Psoas muscle (tissue), 8 donors: Measurements from ENCODE around the gene TPST2. TPM values are rescaled to one million over a fixed set of nuclear protein-coding genes. Genes with fewer than 3 reads are reported as not detected.

ENCODE experiments used
- ATAC-seq, 4 donors: fragments of 200-7000 bp; cut with Tn5 transposase; one replicate each; pipeline ENCODE4 v1.9.1; 2020; ENCODE audit warnings: moderate library complexity in 3 of 4, mild to moderate bottlenecking in 2 of 4
- DNase-seq, 2 donors: peaks; one replicate each; pipeline ENCODE4 v3.0.0-alpha.2; 2020
- H3K27ac ChIP-seq: fragments of 200-600 bp; one replicate; pipeline ENCODE4 v1.8.0; 2022
- H3K27me3 ChIP-seq, 3 donors: fragments of 200-600 bp in 1 of 3; one replicate each; pipeline versions ENCODE4 v1.6.1 to v1.8.0; 2013 to 2022; ENCODE audit warnings: low read length in 2 of 3, mild to moderate bottlenecking in 2 of 3, moderate library complexity in 1 of 3; ENCODE audit not compliant: insufficient read depth in 3 of 3
- H3K36me3 ChIP-seq, 2 donors: fragments of 200-600 bp in 1 of 2; one replicate each; pipeline versions ENCODE4 v1.6.1 to v1.8.0; 2013 to 2022; ENCODE audit warnings: low read depth in 1 of 2, mild to moderate bottlenecking in 1 of 2, moderate library complexity in 1 of 2; ENCODE audit not compliant: insufficient read depth in 1 of 2
- H3K4me1 ChIP-seq: fragments of 200-600 bp; one replicate; pipeline ENCODE4 v1.8.0; 2022
- H3K4me3 ChIP-seq: fragments of 200-600 bp; one replicate; pipeline ENCODE4 v1.8.0; 2022; ENCODE audit warnings: mild to moderate bottlenecking
- H3K9me3 ChIP-seq: fragments of 200-600 bp; one replicate; pipeline ENCODE4 v1.8.0; 2022
- CTCF ChIP-seq: fragments of 200-600 bp; IDR thresholded peaks from one replicate; pipeline ENCODE4 v1.8.0; 2022; ENCODE audit warnings: antibody characterized with exemption
- WGBS, 3 donors: extraction: QIAGEN DNeasy Blood & Tissue Kit; methylation state at CpG; one replicate each; pipeline versions ENCODE4 v1.1.6 to v1.1.7; 2013; 5-methylcytosine and 5-hydroxymethylcytosine counted together
- intact Hi-C, 2 donors: fragments of 100-400 bp; cut with DNase I; formaldehyde crosslinking; loops; one replicate each; pipeline versions ENCODE4 v1.11.0 to v1.14.2; 2022
- polyA plus RNA-seq, 3 donors: library from polyadenylated mRNA; stranded (reverse); fragments of 200-250 nt; gene quantifications; one replicate each; pipeline ENCODE4 v1.2.3, GENCODE V29; 2013
- total RNA-seq, 4 donors: library from RNA; stranded (reverse); fragmentation: NEBNext Ultra II Directional in 2 of 4; extraction: Animal tissue kit (Norgen Biotek cat#: 25700) in 2 of 4; gene quantifications; one replicate each; pipeline versions ENCODE4 v1.2.1 to v1.2.4, GENCODE V29; 2021 to 2023
- donor health status: healthy with polysubstance abuse.
- donor health status: DM: no; HTN: no; CAD: no; lungs with moderate emphysema.
- donor health status: Bipolar disorder and iron deficiency.
- donor health status: healthy.
- donor health status: DM: yes; HTN: yes; CAD: no.
- donor health status: DM: no; HTN: no; CAD: no.
- donor health status: DM: no; HTN: no; CAD: no.
- donor health status: DM: yes; HTN: yes; CAD: no.

TPST2 gene
- total and polyA plus RNA-seq, 7 donors: 22.1 to 76.4 (median 32.9) TPM

GRCh38 chr22:26576026-26576680 lies 13.8 kb downstream of the TPST2 start:
- no peak for TF ChIP-seq CTCF
- intact Hi-C loops: no loop called here
- peaks cover 37% of the 10 kb centered on the region for H3K4me1 ChIP-seq
- peak overlapping the region; percentile 68 for H3K27ac ChIP-seq
- ATAC-seq: peak in 3 of 4 donors; percentile 67 to 77 (median 69)
- H3K9me3 ChIP-seq: no peaks in the 10 kb centered on the region
- no peak for DNase-seq
- H3K36me3 ChIP-seq: peaks cover 0 to 1% of the 10 kb centered on the region in 2 donors
- H3K27me3 ChIP-seq: no peaks in the 10 kb centered on the region
- peak overlapping the region; percentile 11 for H3K4me3 ChIP-seq
- 13 to 15% (median 14%) methylated on average over 8 of the region's 8 CpGs for WGBS, 3 donors

- DNase-seq: no peak
- no peak for ATAC-seq
- no peak for TF ChIP-seq CTCF
- H3K4me1 ChIP-seq: peaks cover 26% of the 10 kb centered on the region
- H3K9me3 ChIP-seq: no peaks in the 10 kb centered on the region
- no peak overlapping the region for H3K4me3 ChIP-seq
- 84 to 85% (median 85%) methylated on average over 7 of the region's 7 CpGs for WGBS, 3 donors
- intact Hi-C loops: no loop called here
- no peak overlapping the region for H3K27ac ChIP-seq
- no peaks in the 10 kb centered on the region for H3K27me3 ChIP-seq
- H3K36me3 ChIP-seq: no peaks in the 10 kb centered on the region
Measured at GRCh38 chr22:26574001-26574723, 15.8 kb downstream of the TPST2 start.

GRCh38 chr22:26573026-26573662 lies 16.8 kb downstream of the TPST2 start:
- Histone ChIP-seq H3K36me3 (no peaks in the 10 kb centered on the region), H3K27me3 (no peaks in the 10 kb centered on the region), H3K4me1 (peaks cover 31% of the 10 kb centered on the region), H3K27ac (no peak overlapping the region), H3K4me3 (no peak overlapping the region), H3K9me3 (no peaks in the 10 kb centered on the region)
- intact Hi-C loops: no loop called here
- peak; percentile 35 to 69 for DNase-seq
- TF ChIP-seq CTCF: no peak
- WGBS, 3 donors: 71 to 75% (median 74%) methylated on average over 10 of the region's 10 CpGs
- no peak for ATAC-seq

GRCh38 chr22:26570864-26571525 lies 18.9 kb downstream of the TPST2 start:
- Histone ChIP-seq H3K36me3 (no peaks in the 10 kb centered on the region), H3K27ac (peak overlapping the region; percentile 23), H3K9me3 (no peaks in the 10 kb centered on the region), H3K27me3 (no peaks in the 10 kb centered on the region), H3K4me1 (peaks cover 38% of the 10 kb centered on the region), H3K4me3 (no peak overlapping the region)
- intact Hi-C loops: no loop called here
- WGBS, 3 donors: 77 to 87% (median 79%) methylated on average over 13 of the region's 13 CpGs
- DNase-seq (no peak), ATAC-seq (no peak)
- no peak for TF ChIP-seq CTCF
